Mucosa of descending colon (tissue), 3 donors: ENCODE measurements around the gene MARCOL. TPM values are rescaled to one million over a fixed set of nuclear protein-coding genes. Genes with fewer than 3 reads are reported as not detected.

Source experiments
- ATAC-seq: fragments of 200-7000 bp; cut with Tn5 transposase; one replicate; pipeline ENCODE4 v1.9.1; 2020; ENCODE audit warnings: mild to moderate bottlenecking, moderate library complexity
- DNase-seq, 3 donors: peaks; one replicate each; pipeline ENCODE4 v3.0.0-alpha.2; 2020
- H3K36me3 ChIP-seq: fragments of 200-600 bp; one replicate; pipeline ENCODE4 v1.8.0; 2021; ENCODE audit warnings: low read depth, mild to moderate bottlenecking
- H3K4me1 ChIP-seq: fragments of 200-600 bp; one replicate; pipeline ENCODE4 v1.8.0; 2021; ENCODE audit warnings: low read depth, mild to moderate bottlenecking
- H3K4me3 ChIP-seq: fragments of 200-600 bp; one replicate; pipeline ENCODE4 v1.8.0; 2021; ENCODE audit warnings: mild to moderate bottlenecking
- H3K9me3 ChIP-seq: fragments of 200-600 bp; one replicate; pipeline ENCODE4 v1.8.0; 2021; ENCODE audit warnings: mild to moderate bottlenecking
- intact Hi-C, 2 donors: fragments of 100-400 bp; cut with DNase I in 1 of 2; cut with micrococcal nuclease in 1 of 2; formaldehyde crosslinking; loops; one replicate each; pipeline versions ENCODE4 v1.11.0 to v1.11.1; 2022; cut with DNase I, micrococcal nuclease
- total RNA-seq, 3 donors: library from RNA; stranded (reverse); fragmentation: NEBNext Ultra II Directional in 2 of 3; extraction: Animal tissue kit (Norgen Biotek cat#: 25700) in 2 of 3; gene quantifications; one replicate each; pipeline versions ENCODE4 v1.2.1 to v1.2.4, GENCODE V29; 2021 to 2023
- TF ChIP-seq, protein P1 (sequence below): fragments of 200-600 bp; IDR thresholded peaks from one replicate; pipeline ENCODE4 v1.8.0; 2022; ENCODE audit warnings: antibody characterized with exemption, mild to moderate bottlenecking
- donor health status: DM: no; HTN: no; CAD: no; lungs with moderate emphysema.
- donor health status: DM: no; HTN: no; CAD: no.
- donor health status: DM: no; HTN: yes; CAD: no.

MARCOL gene
- total RNA-seq, 3 donors from 2014 or later = 0.82 TPM; not detected in 2

DNA sequence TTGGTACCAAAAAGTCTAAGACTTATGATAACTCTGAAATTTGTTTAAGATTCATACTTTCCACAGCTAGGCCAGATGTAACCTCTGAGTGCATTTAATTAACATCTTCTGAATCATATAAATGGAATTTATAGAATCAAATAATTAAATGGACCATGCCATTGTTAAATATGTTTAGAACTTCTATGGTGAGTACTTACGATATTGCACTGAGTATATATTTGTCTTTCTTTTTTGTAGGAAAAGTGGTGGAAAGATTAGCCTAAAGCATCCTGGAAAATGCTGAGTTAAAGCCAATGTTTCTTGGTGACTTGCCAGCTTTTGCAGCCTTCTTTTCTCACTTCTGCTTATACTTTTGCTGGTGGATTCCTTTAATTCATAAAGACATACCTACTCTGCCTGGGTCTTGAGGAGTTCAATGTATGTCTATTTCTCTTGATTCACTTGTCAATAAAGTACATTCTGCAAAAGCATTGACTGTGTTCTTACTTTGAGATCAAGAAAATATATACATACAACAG is 23.6 kb upstream of the MARCOL start:
- Histone ChIP-seq H3K36me3 (no peaks in the 10 kb centered on the region), H3K4me1 (no peaks in the 10 kb centered on the region), H3K4me3 (no peak overlapping the region), H3K9me3 (no peaks in the 10 kb centered on the region)
- no peak for DNase-seq
- TF ChIP-seq, protein P1, sequence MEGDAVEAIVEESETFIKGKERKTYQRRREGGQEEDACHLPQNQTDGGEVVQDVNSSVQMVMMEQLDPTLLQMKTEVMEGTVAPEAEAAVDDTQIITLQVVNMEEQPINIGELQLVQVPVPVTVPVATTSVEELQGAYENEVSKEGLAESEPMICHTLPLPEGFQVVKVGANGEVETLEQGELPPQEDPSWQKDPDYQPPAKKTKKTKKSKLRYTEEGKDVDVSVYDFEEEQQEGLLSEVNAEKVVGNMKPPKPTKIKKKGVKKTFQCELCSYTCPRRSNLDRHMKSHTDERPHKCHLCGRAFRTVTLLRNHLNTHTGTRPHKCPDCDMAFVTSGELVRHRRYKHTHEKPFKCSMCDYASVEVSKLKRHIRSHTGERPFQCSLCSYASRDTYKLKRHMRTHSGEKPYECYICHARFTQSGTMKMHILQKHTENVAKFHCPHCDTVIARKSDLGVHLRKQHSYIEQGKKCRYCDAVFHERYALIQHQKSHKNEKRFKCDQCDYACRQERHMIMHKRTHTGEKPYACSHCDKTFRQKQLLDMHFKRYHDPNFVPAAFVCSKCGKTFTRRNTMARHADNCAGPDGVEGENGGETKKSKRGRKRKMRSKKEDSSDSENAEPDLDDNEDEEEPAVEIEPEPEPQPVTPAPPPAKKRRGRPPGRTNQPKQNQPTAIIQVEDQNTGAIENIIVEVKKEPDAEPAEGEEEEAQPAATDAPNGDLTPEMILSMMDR = no peak
- intact Hi-C loops = no loop called here
- ATAC-seq = no peak

DNA sequence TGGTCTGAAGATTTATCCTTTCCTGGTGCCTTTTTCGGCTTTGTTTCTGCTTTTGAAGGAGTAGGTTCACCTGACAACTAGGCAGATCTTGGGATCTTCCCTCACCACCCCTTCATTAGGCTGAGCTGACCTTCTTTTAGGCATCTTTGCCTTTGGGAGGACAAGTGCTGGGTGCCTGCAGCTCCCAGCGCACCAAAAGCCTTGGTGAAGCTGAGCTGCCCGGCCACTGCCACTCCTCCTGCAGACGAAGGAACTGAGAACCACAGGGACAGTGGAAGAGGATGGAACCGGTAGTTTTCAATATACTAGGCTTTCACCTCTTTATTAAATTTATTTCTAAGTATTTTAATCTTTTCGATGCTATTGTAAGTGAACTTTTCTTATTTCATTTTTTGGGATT is 16.8 kb upstream of the MARCOL start:
- no peak for DNase-seq
- Histone ChIP-seq H3K4me1 (no peaks in the 10 kb centered on the region), H3K9me3 (no peaks in the 10 kb centered on the region), H3K36me3 (no peaks in the 10 kb centered on the region), H3K4me3 (no peak overlapping the region)
- TF ChIP-seq, protein P1 = no peak
- intact Hi-C loops = no loop called here
- no peak for ATAC-seq

- no peak for ATAC-seq
- no peaks in the 10 kb centered on the region for H3K9me3 ChIP-seq
- no peaks in the 10 kb centered on the region for H3K4me1 ChIP-seq
- DNase-seq = no peak
- H3K4me3 ChIP-seq = no peak overlapping the region
- TF ChIP-seq, protein P1 = no peak
- H3K36me3 ChIP-seq = no peaks in the 10 kb centered on the region
- intact Hi-C loops = no loop called here
These were observed 14.1 kb upstream of the MARCOL start for GRCh38 chr5:148224117-148224742.

DNA sequence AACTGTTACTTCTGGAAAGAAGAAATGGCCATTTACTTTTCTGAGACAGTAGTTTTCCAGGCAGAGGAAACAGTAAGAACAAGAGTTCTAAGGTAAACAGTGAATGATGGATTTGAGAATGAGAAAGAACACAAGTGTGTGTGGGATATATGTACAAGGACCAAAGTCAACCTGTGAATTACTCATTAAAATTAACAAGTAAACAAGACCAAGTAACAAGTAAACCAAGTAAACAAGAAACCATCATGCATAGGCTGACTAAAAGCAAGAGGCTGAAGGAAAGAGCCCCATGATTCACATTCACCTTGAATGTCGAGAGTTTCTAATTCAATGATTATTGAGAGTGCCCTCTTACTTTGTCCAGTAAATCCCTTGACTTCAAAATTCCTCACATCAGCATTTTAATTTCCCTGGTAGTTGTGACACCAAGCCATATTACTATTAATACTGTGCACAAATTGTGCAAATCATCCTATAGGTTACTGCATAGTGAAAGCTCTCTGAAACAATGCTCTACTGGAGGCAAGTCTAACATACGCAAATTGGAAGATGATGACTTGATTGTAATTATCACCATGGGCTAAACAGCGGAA is 9.8 kb upstream of the MARCOL start:
- ATAC-seq (no peak), DNase-seq (no peak)
- intact Hi-C loops = no loop called here
- TF ChIP-seq, protein P1 = no peak
- Histone ChIP-seq H3K9me3 (no peaks in the 10 kb centered on the region), H3K36me3 (no peaks in the 10 kb centered on the region), H3K4me3 (no peak overlapping the region), H3K4me1 (no peaks in the 10 kb centered on the region)

DNA sequence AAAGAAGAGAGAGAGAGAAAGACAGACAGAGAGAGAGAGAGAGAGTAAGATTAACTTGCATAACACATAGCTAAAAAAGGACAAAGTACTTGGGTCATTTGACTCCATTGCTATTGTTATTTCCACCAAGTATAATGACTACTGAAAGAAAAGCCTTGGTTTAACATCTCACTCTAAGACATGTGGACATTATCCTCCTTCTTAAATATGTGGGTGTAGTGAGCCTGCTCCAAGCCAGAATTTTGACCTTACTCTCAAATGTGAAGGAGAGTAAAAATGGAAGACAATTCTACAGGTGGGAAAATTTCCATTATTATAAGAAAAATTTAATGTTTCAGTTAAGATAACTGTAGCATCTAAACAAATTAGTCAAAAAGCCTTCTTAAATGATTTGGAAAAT is 8.5 kb upstream of the MARCOL start:
- no peak for DNase-seq
- intact Hi-C loops = no loop called here
- Histone ChIP-seq H3K9me3 (no peaks in the 10 kb centered on the region), H3K4me1 (no peaks in the 10 kb centered on the region), H3K4me3 (no peak overlapping the region), H3K36me3 (no peaks in the 10 kb centered on the region)
- TF ChIP-seq, protein P1 = no peak
- no peak for ATAC-seq
